GM23248 (cell line): ENCODE results near the gene ITPKB. TPM values are rescaled to one million over a fixed set of nuclear protein-coding genes. Genes with fewer than 3 reads are reported as not detected.

ENCODE experiments used
- DNase-seq: peaks from one replicate; pipeline ENCODE4 v3.0.0-alpha.2; 2015
- H2AFZ ChIP-seq: fragments of 200-600 bp; sonication (generic); 2 replicates; pipeline ENCODE4 v1.6.1; 2016; ENCODE audit warnings: antibody characterized with exemption
- H3F3A ChIP-seq: fragments of 200-600 bp; sonication (generic); 2 replicates; pipeline ENCODE4 v1.6.1; 2016; ENCODE audit warnings: mild to moderate bottlenecking, antibody characterized with exemption, mixed run types; ENCODE audit not compliant: insufficient read depth
- H3K27ac ChIP-seq: fragments of 200-600 bp; sonication (generic); 2 replicates; pipeline ENCODE4 v1.5.1; 2016; ENCODE audit warnings: mild to moderate bottlenecking
- H3K27me3 ChIP-seq: fragments of 200-600 bp; sonication (generic); replicated peaks from 2 replicates; pipeline ENCODE4 v1.6.1; 2016; ENCODE audit warnings: mild to moderate bottlenecking; ENCODE audit not compliant: insufficient read depth
- H3K36me3 ChIP-seq: fragments of 200-600 bp; sonication (generic); 2 replicates; pipeline ENCODE4 v1.6.1; 2016; ENCODE audit warnings: low read depth, mild to moderate bottlenecking
- H3K4me1 ChIP-seq: fragments of 200-600 bp; sonication (generic); 2 replicates; pipeline ENCODE4 v1.6.1; 2016; ENCODE audit warnings: mild to moderate bottlenecking; ENCODE audit not compliant: insufficient read depth
- H3K4me2 ChIP-seq: fragments of 200-600 bp; sonication (generic); one replicate; pipeline ENCODE4 v1.6.1; 2016; ENCODE audit warnings: mild to moderate bottlenecking; ENCODE audit not compliant: unreplicated experiment
- H3K4me3 ChIP-seq: fragments of 200-600 bp; sonication (generic); 2 replicates; pipeline ENCODE4 v1.5.1; 2016; ENCODE audit warnings: mild to moderate bottlenecking
- H3K79me2 ChIP-seq: fragments of 200-600 bp; sonication (generic); 2 replicates; pipeline ENCODE4 v1.6.1; 2016; ENCODE audit warnings: mild to moderate bottlenecking; ENCODE audit not compliant: insufficient read depth
- H3K9ac ChIP-seq: fragments of 200-600 bp; sonication (generic); 2 replicates; pipeline ENCODE4 v1.6.1; 2016; ENCODE audit warnings: mild to moderate bottlenecking
- H3K9me2 ChIP-seq: fragments of 200-600 bp; sonication (generic); 2 replicates; pipeline ENCODE4 v1.6.1; 2016; ENCODE audit warnings: mixed run types, mild to moderate bottlenecking, moderate library complexity; ENCODE audit not compliant: insufficient read depth
- H3K9me3 ChIP-seq: fragments of 200-600 bp; sonication (generic); one replicate; pipeline ENCODE4 v1.6.1; 2017; ENCODE audit warnings: low read depth
- H4K20me1 ChIP-seq: fragments of 200-600 bp; sonication (generic); 2 replicates; pipeline ENCODE4 v1.6.0; 2016; ENCODE audit not compliant: insufficient read depth
- EZH2 ChIP-seq: fragments of 200-600 bp; sonication (generic); IDR thresholded peaks from 2 replicates; pipeline ENCODE4 v1.6.1; 2018; ENCODE audit warnings: antibody characterized with exemption, mild to moderate bottlenecking; ENCODE audit not compliant: insufficient read depth, poor library complexity, severe bottlenecking
- EZH2phosphoT487 ChIP-seq: fragments of 200-600 bp; sonication (generic); IDR thresholded peaks from 2 replicates; pipeline ENCODE4 v1.6.1; 2018; ENCODE audit warnings: antibody characterized with exemption, moderate library complexity, mild to moderate bottlenecking, low read depth; ENCODE audit not compliant: insufficient read depth
- WGBS, 2 experiments: methylation state at CpG; one replicate each; pipeline ENCODE4 v1.1.6; 2015 to 2017; ENCODE audit warnings: low lambda C conversion rate in 2 of 2, low coverage in 1 of 2; ENCODE audit errors: missing lambda C conversion rate in 2 of 2; 5-methylcytosine and 5-hydroxymethylcytosine counted together
- in situ Hi-C: fragments of 300-500 bp; cut with MboI; formaldehyde crosslinking; loops from 2 replicates; pipeline ENCODE4 v1.15.0; 2020
- polyA plus RNA-seq: library from polyadenylated mRNA; unstranded; fragments of >200 nt; fragmentation: Nextera tagmentation; extraction: Ambion mirVana; gene quantifications from 2 replicates; pipeline ENCODE4 v1.2.1, GENCODE V29; 2016
- total RNA-seq: library from RNA; depleted of rRNA; stranded (reverse); fragments of >200 nt; shearing (Covaris generic); gene quantifications from 2 replicates; pipeline ENCODE4 v1.2.3, GENCODE V29; 2014

ITPKB gene
- total and polyA plus RNA-seq, 2 experiments from 2014 or later = 0.26 to 0.86 TPM

DNA sequence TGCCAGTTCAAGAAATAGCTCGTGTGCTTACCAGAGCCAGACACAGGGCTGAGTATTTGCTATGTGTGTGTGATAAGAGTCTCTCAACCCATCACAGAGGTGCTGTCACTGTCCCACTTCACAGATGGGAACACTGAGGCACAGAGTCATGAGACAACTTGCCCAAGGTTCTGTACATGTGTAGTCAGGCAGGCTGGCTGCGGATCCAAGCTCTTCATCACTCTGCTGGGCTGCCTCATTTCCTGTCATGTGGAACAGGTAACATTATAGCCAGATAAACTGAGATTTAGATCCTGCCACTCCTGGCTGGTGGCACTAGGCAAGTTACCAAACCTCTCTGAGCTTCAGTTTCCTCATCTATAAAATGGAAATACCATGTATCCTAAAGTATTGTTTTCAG lies 77.8 kb downstream of the ITPKB start:
- DNase-seq = no peak
- no peaks in the 10 kb centered on the region for H3K79me2 ChIP-seq
- H3F3A ChIP-seq = peaks cover 33% of the 10 kb centered on the region
- H3K27me3 ChIP-seq = no peaks in the 10 kb centered on the region
- peaks cover 46% of the 10 kb centered on the region for H3K4me1 ChIP-seq
- no peak overlapping the region for H3K27ac ChIP-seq
- no peaks in the 10 kb centered on the region for H3K9me2 ChIP-seq
- no peak overlapping the region for H3K9ac ChIP-seq
- no peaks in the 10 kb centered on the region for H4K20me1 ChIP-seq
- no peak overlapping the region for H3K4me2 ChIP-seq
- no peak overlapping the region for H2AFZ ChIP-seq
- TF ChIP-seq EZH2phosphoT487 = no peak
- TF ChIP-seq EZH2 = no peak
- 93 to 94% methylated on average over 2 of the region's 2 CpGs for WGBS, 2 experiments
- no peak overlapping the region for H3K4me3 ChIP-seq
- H3K9me3 ChIP-seq = no peaks in the 10 kb centered on the region
- H3K36me3 ChIP-seq = no peaks in the 10 kb centered on the region
- in situ Hi-C loops = no loop called here

DNA sequence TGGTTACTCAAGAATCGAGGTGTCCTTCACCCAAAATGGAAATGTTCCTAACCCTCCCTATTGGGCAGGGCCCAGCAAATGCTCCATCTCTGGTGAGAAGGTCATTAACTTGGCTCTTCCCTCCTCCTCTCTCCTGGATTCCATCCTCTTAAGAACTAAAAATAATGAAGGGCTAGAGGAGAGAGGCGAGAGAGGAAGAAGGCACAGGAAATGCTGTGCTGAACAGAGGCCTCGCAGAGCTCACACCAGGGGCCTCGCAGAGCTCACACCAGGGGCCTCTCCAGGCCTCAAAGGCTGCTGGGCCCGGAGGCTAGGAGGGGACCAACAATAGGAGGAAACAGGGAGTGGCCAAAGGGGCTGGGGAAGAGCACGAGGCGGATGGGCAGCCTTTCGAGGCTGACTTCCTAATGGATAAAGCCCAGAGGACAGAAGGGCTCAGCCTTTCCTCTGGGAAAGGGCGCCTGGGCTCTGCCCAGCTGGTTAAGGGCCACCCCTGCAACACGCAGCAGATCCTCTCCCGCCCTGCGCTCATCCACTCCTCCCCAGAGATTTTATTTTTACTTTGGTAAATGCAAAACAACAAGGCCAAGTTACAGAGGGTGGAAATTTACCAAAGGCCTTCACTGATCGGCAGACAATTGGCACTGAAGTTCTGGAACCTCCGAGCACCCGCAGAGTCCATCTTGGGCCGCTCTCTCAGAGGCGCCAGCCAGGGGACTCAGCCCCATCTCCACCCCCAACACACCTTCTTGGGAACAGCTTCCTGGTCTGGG lies 78.5 kb downstream of the ITPKB start:
- H4K20me1 ChIP-seq = no peaks in the 10 kb centered on the region
- H3K9ac ChIP-seq = no peak overlapping the region
- whole genome bisulfite sequencing, 2 experiments = 76 to 83% methylated on average over 17 of the region's 17 CpGs
- no peaks in the 10 kb centered on the region for H3K27me3 ChIP-seq
- no peak overlapping the region for H3K4me2 ChIP-seq
- no peaks in the 10 kb centered on the region for H3K79me2 ChIP-seq
- H3F3A ChIP-seq = peaks cover 33% of the 10 kb centered on the region
- H3K4me1 ChIP-seq = peaks cover 46% of the 10 kb centered on the region
- no peak for DNase-seq
- H3K4me3 ChIP-seq = no peak overlapping the region
- H3K9me3 ChIP-seq = no peaks in the 10 kb centered on the region
- H3K27ac ChIP-seq = no peak overlapping the region
- H3K9me2 ChIP-seq = no peaks in the 10 kb centered on the region
- TF ChIP-seq EZH2phosphoT487 (no peak), EZH2 (no peak)
- H3K36me3 ChIP-seq = no peaks in the 10 kb centered on the region
- no peak overlapping the region for H2AFZ ChIP-seq
- in situ Hi-C loops = no loop called here

DNA sequence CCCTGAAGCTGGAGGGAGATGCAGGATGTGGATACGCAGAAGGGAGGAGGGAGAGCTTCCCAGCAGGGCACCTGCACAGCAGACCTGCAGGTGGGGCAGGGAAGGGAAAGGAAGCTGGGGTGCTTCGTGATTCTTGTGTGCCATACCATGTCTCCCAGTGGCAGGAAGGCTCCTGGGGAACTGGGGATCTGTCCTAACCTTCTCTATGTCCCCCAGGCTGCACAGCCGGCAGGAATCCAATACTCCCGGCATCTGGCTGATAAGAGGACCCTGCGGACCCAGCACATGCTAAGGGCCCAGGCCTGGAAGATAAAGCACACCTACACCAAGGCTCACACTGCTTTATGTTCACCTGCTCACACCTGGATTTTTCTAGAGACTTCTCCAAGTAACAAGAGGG lies 79.4 kb downstream of the ITPKB start:
- Histone ChIP-seq H4K20me1 (no peaks in the 10 kb centered on the region), H3K4me1 (peaks cover 41% of the 10 kb centered on the region), H3K79me2 (no peaks in the 10 kb centered on the region), H3K9me2 (no peaks in the 10 kb centered on the region), H3K27me3 (no peaks in the 10 kb centered on the region), H2AFZ (no peak overlapping the region), H3F3A (peaks cover 33% of the 10 kb centered on the region), H3K27ac (no peak overlapping the region), H3K4me3 (no peak overlapping the region), H3K9ac (no peak overlapping the region), H3K4me2 (no peak overlapping the region), H3K9me3 (no peaks in the 10 kb centered on the region), H3K36me3 (no peaks in the 10 kb centered on the region)
- TF ChIP-seq EZH2phosphoT487 (no peak), EZH2 (no peak)
- DNase-seq = no peak
- in situ Hi-C loops = no loop called here
- WGBS, 2 experiments = 91% methylated on average over 5 of the region's 5 CpGs

DNA sequence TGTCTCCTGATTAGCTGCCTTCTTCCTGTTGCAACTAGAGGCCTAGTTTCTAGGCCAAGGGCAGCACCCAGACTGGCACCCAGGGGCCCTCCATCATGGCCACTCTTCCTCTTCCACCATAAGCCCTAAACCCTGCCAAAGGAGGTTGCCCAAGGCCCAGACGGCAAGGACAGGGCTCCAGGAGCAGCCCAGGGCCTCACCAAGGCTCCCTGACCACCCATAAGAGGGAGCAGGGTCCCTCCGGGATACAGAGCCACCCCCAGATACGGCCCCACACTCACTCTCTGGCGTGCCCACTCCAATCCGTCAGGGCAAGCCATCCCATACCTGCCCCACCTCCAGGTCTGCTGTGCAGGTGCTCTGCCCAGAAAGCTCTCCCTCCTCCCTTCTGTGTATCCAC lies 79.9 kb downstream of the ITPKB start:
- in situ Hi-C loops = no loop called here
- DNase-seq = no peak
- Histone ChIP-seq H3K9ac (no peak overlapping the region), H3K4me1 (peaks cover 37% of the 10 kb centered on the region), H3K27me3 (no peaks in the 10 kb centered on the region), H3K36me3 (no peaks in the 10 kb centered on the region), H2AFZ (no peak overlapping the region), H3K4me3 (no peak overlapping the region), H3K27ac (no peak overlapping the region), H3K4me2 (no peak overlapping the region), H3K79me2 (no peaks in the 10 kb centered on the region), H3K9me2 (no peaks in the 10 kb centered on the region), H3K9me3 (no peaks in the 10 kb centered on the region), H4K20me1 (no peaks in the 10 kb centered on the region), H3F3A (peaks cover 29% of the 10 kb centered on the region)
- TF ChIP-seq EZH2phosphoT487 = no peak
- no peak for TF ChIP-seq EZH2
- WGBS, 2 experiments = 98 to 99% methylated on average over 5 of the region's 5 CpGs
